Measurements from ENCODE around the gene VIL1.

Gene VIL1

DNA sequence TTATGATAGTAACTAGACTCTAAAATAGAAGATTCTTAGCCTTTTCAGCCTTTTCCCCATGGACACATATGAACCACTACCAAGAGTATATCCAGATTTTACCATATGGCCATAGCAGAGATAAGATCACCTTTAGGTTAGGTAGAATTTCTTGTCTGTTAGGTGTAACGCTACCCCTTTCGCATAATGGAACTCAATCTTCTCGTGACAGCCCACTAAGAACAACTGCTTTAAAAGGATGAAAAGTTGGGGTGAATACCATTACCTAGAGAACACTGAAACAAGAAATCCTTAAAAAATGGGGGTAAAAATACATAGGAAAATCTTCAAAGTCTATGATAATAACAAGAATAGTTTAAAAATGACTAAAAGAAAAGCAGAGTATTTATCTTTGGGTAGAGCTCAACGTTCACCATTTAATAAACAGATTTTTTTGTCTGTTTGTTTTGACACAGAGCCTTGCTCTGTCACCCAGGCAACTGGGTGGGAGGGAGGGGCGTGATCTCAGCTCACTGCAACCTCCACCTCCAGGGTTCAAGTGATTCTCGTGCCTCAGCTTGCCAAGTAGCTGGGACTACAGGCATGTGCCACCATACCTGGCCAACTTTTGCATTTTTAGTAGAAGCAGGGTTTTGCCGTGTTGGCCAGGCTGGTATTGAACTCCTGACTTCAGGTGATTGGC, 67.2 kb downstream of the VIL1 start:
- Histone ChIP-seq H3K4me2 (ENCODE audit: low read length) (no peak overlapping the region), H3K27me3 (ENCODE audit: control insufficient read depth, insufficient read depth, low read length) (no peaks in the 10 kb centered on the region), H3K4me3 (ENCODE audit: low read length) (no peak overlapping the region), H3K9me3 (replicated peaks; ENCODE audit: low read length) (no peaks in the 10 kb centered on the region), H3K9ac (ENCODE audit: low read depth, low read length) (no peak overlapping the region), H3K36me3 (ENCODE audit: insufficient read depth, low read length) (peaks cover 24% of the 10 kb centered on the region), H3K4me1 (ENCODE audit: control insufficient read depth, insufficient read depth, low read length) (no peaks in the 10 kb centered on the region)

DNA sequence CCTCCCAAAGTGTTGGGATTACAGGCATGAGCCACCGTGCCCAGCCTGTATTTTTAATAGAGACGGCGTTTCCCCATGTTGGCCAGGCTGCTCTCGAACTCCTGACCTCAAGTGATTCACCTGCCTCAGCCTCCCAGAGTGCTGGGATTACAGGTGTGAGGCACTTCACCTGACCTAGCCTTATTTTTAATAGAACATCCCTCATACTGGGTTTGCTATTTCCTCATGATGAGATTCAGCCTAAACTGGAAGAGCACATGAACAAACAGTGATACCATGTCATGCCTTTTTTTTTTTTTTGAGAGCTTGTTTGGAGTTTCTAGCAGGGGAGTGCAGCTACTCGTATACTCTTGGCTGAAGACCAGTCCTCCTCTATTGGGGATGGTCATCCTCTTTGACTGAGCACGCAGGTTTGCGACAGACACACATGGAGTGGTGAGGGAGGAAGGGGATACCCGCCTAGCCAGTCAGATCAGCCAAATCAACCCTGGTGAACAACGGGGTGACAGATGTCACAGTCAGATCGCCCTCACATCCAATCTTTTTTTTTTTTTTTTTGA, 81.7 kb downstream of the VIL1 start:
- H3K4me2 ChIP-seq (ENCODE audit: low read length) = no peak overlapping the region
- H3K36me3 ChIP-seq (ENCODE audit: insufficient read depth, low read length) = peaks cover 19% of the 10 kb centered on the region
- H3K4me3 ChIP-seq (ENCODE audit: low read length) = no peak overlapping the region
- no peak overlapping the region for H3K9ac ChIP-seq (ENCODE audit: low read depth, low read length)
- no peaks in the 10 kb centered on the region for H3K9me3 ChIP-seq (replicated peaks; ENCODE audit: low read length)
- no peaks in the 10 kb centered on the region for H3K27me3 ChIP-seq (ENCODE audit: control insufficient read depth, insufficient read depth, low read length)
- no peaks in the 10 kb centered on the region for H3K4me1 ChIP-seq (ENCODE audit: control insufficient read depth, insufficient read depth, low read length)

DNA sequence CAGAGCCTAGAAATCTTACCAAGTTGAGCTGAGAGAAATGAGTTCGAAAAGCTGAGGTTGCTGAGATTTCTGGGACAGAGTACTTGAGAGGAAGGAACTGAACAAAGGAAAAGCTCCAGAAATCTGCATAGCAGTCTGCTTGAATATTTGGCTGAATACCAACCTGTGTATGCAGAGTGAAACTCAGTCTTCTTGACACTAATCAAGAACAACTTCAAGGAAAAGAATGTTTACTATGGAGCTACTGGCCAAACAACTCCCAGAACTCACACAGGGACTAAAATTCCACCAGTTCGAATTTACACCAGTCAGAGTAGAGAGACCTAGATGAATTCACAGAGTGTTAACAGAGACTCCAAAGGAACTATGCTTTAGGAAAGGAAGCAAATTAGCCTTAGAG, 82.7 kb downstream of the VIL1 start:
- H3K9ac ChIP-seq (ENCODE audit: low read depth, low read length) = no peak overlapping the region

More for the DNA sequence above, 82.7 kb downstream of the VIL1 start:
- peaks cover 16% of the 10 kb centered on the region for H3K36me3 ChIP-seq (ENCODE audit: insufficient read depth, low read length)
- no peaks in the 10 kb centered on the region for H3K27me3 ChIP-seq (ENCODE audit: control insufficient read depth, insufficient read depth, low read length)
- H3K4me3 ChIP-seq (ENCODE audit: low read length) = no peak overlapping the region
- H3K4me1 ChIP-seq (ENCODE audit: control insufficient read depth, insufficient read depth, low read length) = no peaks in the 10 kb centered on the region
- H3K9me3 ChIP-seq (replicated peaks; ENCODE audit: low read length) = no peaks in the 10 kb centered on the region
- H3K4me2 ChIP-seq (ENCODE audit: low read length) = no peak overlapping the region

Small RNAs within 50 kb of the gene (small RNA-seq; reads per million reads assigned to genes)
- 575 reads per million, percentile 99 among the genes with 10 or more reads in this experiment for gene MIR26B

Measured in skeletal muscle satellite cell (primary cell).